Measurements from ENCODE around the gene RHOXF2. TPM values are rescaled to one million over a fixed set of nuclear protein-coding genes. Genes with fewer than 3 reads are reported as not detected.
"Not testable (repeated sequence)": the region's sequence is repeated elsewhere in the genome, so short reads cannot be mapped to it uniquely, and the experiment has no call there.

The RHOXF2 gene, protein sequence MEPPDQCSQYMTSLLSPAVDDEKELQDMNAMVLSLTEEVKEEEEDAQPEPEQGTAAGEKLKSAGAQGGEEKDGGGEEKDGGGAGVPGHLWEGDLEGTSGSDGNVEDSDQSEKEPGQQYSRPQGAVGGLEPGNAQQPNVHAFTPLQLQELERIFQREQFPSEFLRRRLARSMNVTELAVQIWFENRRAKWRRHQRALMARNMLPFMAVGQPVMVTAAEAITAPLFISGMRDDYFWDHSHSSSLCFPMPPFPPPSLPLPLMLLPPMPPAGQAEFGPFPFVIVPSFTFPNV
- not detected for total RNA-seq

GRCh38 chrX:120158313-120158712, at the start of gene RHOXF2:
Gene RHOXF2 (plus strand): TSS chrX:120158613. CDS start chrX:120158751, 138 bp downstream.
- no CpG with 5 or more reads among the region's 15 CpGs for WGBS
- H3K36me3 ChIP-seq; H3K27ac ChIP-seq; H3K9me3 ChIP-seq; DNase-seq (ENCODE audit: low spot score in 2 of 2); H3K4me3 ChIP-seq; H3K4me1 ChIP-seq; H3K27me3 ChIP-seq: not testable (repeated sequence)

- H3K27ac ChIP-seq, result no peak overlapping the region
- H3K36me3 ChIP-seq, result no peaks in the 10 kb centered on the region
- no peak overlapping the region for H3K4me3 ChIP-seq
- TF ChIP-seq EP300 (IDR thresholded peaks at IDR 0.05), result no peak
- TF ChIP-seq POLR2AphosphoS5 (IDR thresholded peaks at IDR 0.05), result no peak
- TF ChIP-seq POLR2A (IDR thresholded peaks at IDR 0.05), result no peak
- TF ChIP-seq CTCF (IDR thresholded peaks at IDR 0.05), result no peak
- 65% methylated on average over 1 of the region's 1 CpG for WGBS
- no peak for DNase-seq (ENCODE audit: low spot score in 2 of 2)
- no peaks in the 10 kb centered on the region for H3K4me1 ChIP-seq
- no peaks in the 10 kb centered on the region for H3K9me3 ChIP-seq
- H3K27me3 ChIP-seq, result no peaks in the 10 kb centered on the region
These were observed 49.0 kb upstream of the RHOXF2 start for GRCh38 chrX:120109378-120109777.

- no peak for TF ChIP-seq POLR2AphosphoS5 (IDR thresholded peaks at IDR 0.05)
- TF ChIP-seq POLR2A (IDR thresholded peaks at IDR 0.05), result no peak
- TF ChIP-seq EP300 (IDR thresholded peaks at IDR 0.05), result no peak
- TF ChIP-seq CTCF (IDR thresholded peaks at IDR 0.05), result no peak
- H3K9me3 ChIP-seq, result no peaks in the 10 kb centered on the region
- H3K27me3 ChIP-seq, result no peaks in the 10 kb centered on the region
- no peak overlapping the region for H3K27ac ChIP-seq
- no peaks in the 10 kb centered on the region for H3K36me3 ChIP-seq
- no peak overlapping the region for H3K4me3 ChIP-seq
- H3K4me1 ChIP-seq, result no peaks in the 10 kb centered on the region
- DNase-seq (ENCODE audit: low spot score in 2 of 2), result no peak
These were observed 46.8 kb upstream of the RHOXF2 start for GRCh38 chrX:120111611-120112010.

- DNase-seq (ENCODE audit: low spot score in 2 of 2), result no peak
- Histone ChIP-seq H3K36me3 (no peaks in the 10 kb centered on the region), H3K4me1 (no peaks in the 10 kb centered on the region), H3K9me3 (no peaks in the 10 kb centered on the region), H3K27me3 (no peaks in the 10 kb centered on the region), H3K27ac (no peak within 1 kb of the TSS), H3K4me3 (no peak within 1 kb of the TSS)
- no peak for TF ChIP-seq EP300 (IDR thresholded peaks at IDR 0.05)
- no peak for TF ChIP-seq CTCF (IDR thresholded peaks at IDR 0.05)
- TF ChIP-seq POLR2A (IDR thresholded peaks at IDR 0.05), result no peak
- TF ChIP-seq POLR2AphosphoS5 (IDR thresholded peaks at IDR 0.05), result no peak
- 91% methylated on average over 20 of the region's 35 CpGs for WGBS
These were observed 42.9 kb upstream of the RHOXF2 start, which contains the start of gene RHOXF1 for GRCh38 chrX:120115438-120115963. Gene RHOXF1 (minus strand): TSS chrX:120115913. CDS start chrX:120115862, 51 bp downstream.

DNA sequence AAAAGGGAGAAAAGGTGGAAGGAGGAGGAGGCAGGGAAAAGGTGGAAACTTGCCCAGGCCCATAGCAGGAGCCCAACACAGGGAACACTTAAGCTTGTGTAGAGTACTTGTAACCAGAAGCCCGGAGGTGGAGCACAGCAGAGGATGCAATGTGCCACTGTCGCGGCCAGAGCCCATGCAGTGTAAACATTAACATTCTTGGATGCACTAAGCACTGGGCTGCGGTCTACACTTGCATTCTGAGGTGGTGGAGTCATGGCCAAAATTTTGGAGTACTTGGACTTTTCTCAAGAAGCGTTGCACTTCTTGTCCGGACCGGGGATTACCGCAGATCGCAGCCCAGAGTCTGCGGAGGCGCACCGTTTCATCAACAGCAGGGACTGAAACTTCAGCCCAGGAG, 38.2 kb upstream of the RHOXF2 start:
- no peak for DNase-seq (ENCODE audit: low spot score in 2 of 2)
- H3K9me3 ChIP-seq, result no peaks in the 10 kb centered on the region
- H3K27me3 ChIP-seq, result no peaks in the 10 kb centered on the region
- no peak overlapping the region for H3K4me3 ChIP-seq
- no peaks in the 10 kb centered on the region for H3K36me3 ChIP-seq
- H3K4me1 ChIP-seq, result no peaks in the 10 kb centered on the region
- TF ChIP-seq CTCF (IDR thresholded peaks at IDR 0.05), result no peak
- no peak for TF ChIP-seq POLR2A (IDR thresholded peaks at IDR 0.05)
- TF ChIP-seq POLR2AphosphoS5 (IDR thresholded peaks at IDR 0.05), result no peak
- TF ChIP-seq EP300 (IDR thresholded peaks at IDR 0.05), result no peak
- H3K27ac ChIP-seq, result no peak overlapping the region
- 77% methylated on average over 12 of the region's 12 CpGs for WGBS
